Glutamatergic neuron (in vitro differentiated cells): ENCODE results near the gene VAV2. TPM values are rescaled to one million over a fixed set of nuclear protein-coding genes. Genes with fewer than 3 reads are reported as not detected.

ENCODE experiments used
- DNase-seq: peaks from one replicate; pipeline ENCODE4 v3.0.0; 2022
- H3K27ac Mint-ChIP-seq: one replicate; pipeline ENCODE4 v1.8.0; 2020; ENCODE audit warnings: mild to moderate bottlenecking, mixed read lengths, inconsistent platforms; ENCODE audit not compliant: unreplicated experiment
- H3K27me3 Mint-ChIP-seq: one replicate; pipeline ENCODE4 v1.8.0; 2020; ENCODE audit warnings: mild to moderate bottlenecking, moderate library complexity, mixed read lengths, inconsistent platforms; ENCODE audit not compliant: unreplicated experiment
- H3K36me3 Mint-ChIP-seq: one replicate; pipeline ENCODE4 v1.8.0; 2020; ENCODE audit warnings: mild to moderate bottlenecking, mixed read lengths, inconsistent platforms; ENCODE audit not compliant: unreplicated experiment
- H3K4me1 Mint-ChIP-seq: one replicate; pipeline ENCODE4 v1.8.0; 2020; ENCODE audit warnings: mild to moderate bottlenecking, low read depth, mixed read lengths, inconsistent platforms; ENCODE audit not compliant: unreplicated experiment
- H3K4me3 Mint-ChIP-seq: one replicate; pipeline ENCODE4 v1.8.0; 2020; ENCODE audit warnings: mild to moderate bottlenecking, mixed read lengths, inconsistent platforms; ENCODE audit not compliant: unreplicated experiment
- H3K9me3 Mint-ChIP-seq: one replicate; pipeline ENCODE4 v1.8.0; 2020; ENCODE audit warnings: mild to moderate bottlenecking, moderate library complexity, mixed read lengths, inconsistent platforms; ENCODE audit not compliant: unreplicated experiment
- CTCF ChIP-seq: fragments of 200-600 bp; sonication (generic); IDR thresholded peaks from one replicate; pipeline ENCODE4 v1.5.0; 2021; ENCODE audit not compliant: partially characterized antibody, unreplicated experiment
- total RNA-seq: library from RNA; stranded (reverse); fragmentation: NEBNext Ultra II Directional; extraction: Animal tissue kit (Norgen Biotek cat#: 25700); gene quantifications from one replicate; pipeline ENCODE4 v1.2.1, GENCODE V29; 2021; ENCODE audit not compliant: unreplicated experiment

The VAV2 gene
- total RNA-seq, 1 donor from 2014 or later, result 270 TPM

- Mint-ChIP-seq H3K36me3 (no peaks in the 10 kb centered on the region), H3K4me3 (peak overlapping the region; percentile 67), H3K9me3 (peaks cover 30% of the 10 kb centered on the region), H3K4me1 (peaks cover 53% of the 10 kb centered on the region), H3K27me3 (peaks cover 15% of the 10 kb centered on the region), H3K27ac (peak overlapping the region; percentile 9)
- no peak for DNase-seq
- TF ChIP-seq CTCF, result no peak
These were observed 6.1 kb downstream of the VAV2 start for GRCh38 chr9:133986061-133986460.

- peak; percentile 69 for DNase-seq
- peaks cover 18% of the 10 kb centered on the region for H3K27me3 Mint-ChIP-seq
- H3K27ac Mint-ChIP-seq, result peak overlapping the region; percentile 95
- TF ChIP-seq CTCF, result no peak
- H3K36me3 Mint-ChIP-seq, result no peaks in the 10 kb centered on the region
- peaks cover 25% of the 10 kb centered on the region for H3K9me3 Mint-ChIP-seq
- H3K4me3 Mint-ChIP-seq, result peak overlapping the region; percentile 79
- H3K4me1 Mint-ChIP-seq, result peaks cover 62% of the 10 kb centered on the region
These were observed 9.0 kb downstream of the VAV2 start for GRCh38 chr9:133982971-133983720.

- Mint-ChIP-seq H3K9me3 (peaks cover 27% of the 10 kb centered on the region), H3K4me3 (peak overlapping the region; percentile 49), H3K27me3 (peaks cover 24% of the 10 kb centered on the region), H3K4me1 (peaks cover 62% of the 10 kb centered on the region), H3K36me3 (no peaks in the 10 kb centered on the region), H3K27ac (peak overlapping the region; percentile 95)
- no peak for TF ChIP-seq CTCF
- DNase-seq, result peak; percentile 63
These were observed 10.0 kb downstream of the VAV2 start for GRCh38 chr9:133981958-133982681.

- no peak for DNase-seq
- H3K36me3 Mint-ChIP-seq, result no peaks in the 10 kb centered on the region
- H3K27me3 Mint-ChIP-seq, result peaks cover 23% of the 10 kb centered on the region
- peaks cover 62% of the 10 kb centered on the region for H3K4me1 Mint-ChIP-seq
- peaks cover 25% of the 10 kb centered on the region for H3K9me3 Mint-ChIP-seq
- no peak for TF ChIP-seq CTCF
- peak overlapping the region; percentile 49 for H3K4me3 Mint-ChIP-seq
- peak overlapping the region; percentile 59 for H3K27ac Mint-ChIP-seq
These were observed 10.6 kb downstream of the VAV2 start for GRCh38 chr9:133981589-133981957.
